ENCODE results near the gene KNCN.

DNA sequence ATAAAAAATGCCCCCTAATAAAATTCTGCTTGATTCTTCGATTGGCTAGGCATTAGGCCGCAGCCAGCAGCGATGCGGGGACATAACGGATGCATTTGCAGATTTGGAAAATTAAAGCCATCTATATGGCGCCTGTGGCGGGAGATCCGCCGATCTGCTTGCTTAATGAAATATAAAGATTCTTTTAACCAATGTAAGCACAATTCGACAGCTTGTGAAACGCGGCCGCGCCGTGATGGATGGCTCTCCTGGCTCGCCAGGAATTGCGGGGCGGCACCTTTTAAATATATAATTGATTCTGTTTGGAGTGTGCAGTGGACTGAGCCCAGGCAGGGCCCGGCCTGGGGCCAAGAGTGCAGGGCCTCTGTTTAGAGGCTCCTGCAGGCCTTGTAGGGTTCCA lies 53.8 kb downstream of the KNCN start:
- TF ChIP-seq, protein P1, sequence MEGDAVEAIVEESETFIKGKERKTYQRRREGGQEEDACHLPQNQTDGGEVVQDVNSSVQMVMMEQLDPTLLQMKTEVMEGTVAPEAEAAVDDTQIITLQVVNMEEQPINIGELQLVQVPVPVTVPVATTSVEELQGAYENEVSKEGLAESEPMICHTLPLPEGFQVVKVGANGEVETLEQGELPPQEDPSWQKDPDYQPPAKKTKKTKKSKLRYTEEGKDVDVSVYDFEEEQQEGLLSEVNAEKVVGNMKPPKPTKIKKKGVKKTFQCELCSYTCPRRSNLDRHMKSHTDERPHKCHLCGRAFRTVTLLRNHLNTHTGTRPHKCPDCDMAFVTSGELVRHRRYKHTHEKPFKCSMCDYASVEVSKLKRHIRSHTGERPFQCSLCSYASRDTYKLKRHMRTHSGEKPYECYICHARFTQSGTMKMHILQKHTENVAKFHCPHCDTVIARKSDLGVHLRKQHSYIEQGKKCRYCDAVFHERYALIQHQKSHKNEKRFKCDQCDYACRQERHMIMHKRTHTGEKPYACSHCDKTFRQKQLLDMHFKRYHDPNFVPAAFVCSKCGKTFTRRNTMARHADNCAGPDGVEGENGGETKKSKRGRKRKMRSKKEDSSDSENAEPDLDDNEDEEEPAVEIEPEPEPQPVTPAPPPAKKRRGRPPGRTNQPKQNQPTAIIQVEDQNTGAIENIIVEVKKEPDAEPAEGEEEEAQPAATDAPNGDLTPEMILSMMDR (IDR thresholded peaks at IDR 0.05 in 4 of 5, conservative IDR thresholded peaks at IDR 0.05 in 1 of 5), result no peak
- no peak for TF ChIP-seq POLR2A (IDR thresholded peaks at IDR 0.05)

Measured in gastrocnemius medialis (tissue), 4 donors.